HepG2 (cell line): Measurements from ENCODE around the gene PRKCE. TPM values are rescaled to one million over a fixed set of nuclear protein-coding genes. Genes with fewer than 3 reads are reported as not detected.

ENCODE experiments used
- ATAC-seq: fragments of 200-7000 bp; cut with Tn5 transposase; 3 replicates; pipeline ENCODE4 v1.9.1; 2020; ENCODE audit warnings: mild to moderate bottlenecking, moderate library complexity
- BruUV-seq: library from RNA; stranded (reverse); fragments of 400-500 nt; replicated peaks from 2 replicates; lab custom pipeline; 2021; lab: Mats Ljungman, UMichigan
- CTCF ChIA-PET: fragments of 300-600 bp; formaldehyde crosslinking; extraction: SDS; loops from one replicate; lab custom pipeline; 2021; ENCODE audit warnings: low total read pairs, inconsistent platforms, low intra/inter-chr PET ratio; lab: Yijun Ruan, JAX
- POLR2A ChIA-PET: fragments of 350-600 bp; sonication (Branson Sonifier 250); formaldehyde crosslinking; loops from one replicate; lab custom pipeline; 2020; ENCODE audit warnings: antibody characterized with exemption, inconsistent platforms; lab: Yijun Ruan, JAX
- DNase-seq: peaks from one replicate; pipeline ENCODE4 v3.0.0-alpha.2; 2015; ENCODE audit warnings: low spot score
- FAIRE-seq: peaks from 3 replicates; lab custom pipeline; 2011; peaks lifted over from hg19 to GRCh38; lab: Jason Lieb, UNC
- H2AFZ ChIP-seq: one replicate; pipeline ENCODE4 v1.6.1; 2011; ENCODE audit warnings: low read length, inconsistent platforms
- H3K27ac ChIP-seq: fragments of 300-600 bp; 3 replicates; pipeline ENCODE4 v1.8.0; 2011; ENCODE audit warnings: mixed run types, mild to moderate bottlenecking, mixed read lengths, low read length, inconsistent platforms; ENCODE audit not compliant: insufficient read depth; ENCODE audit errors: extremely low read length
- H3K27me3 ChIP-seq, 2 experiments: fragments of 200-600 bp in 1 of 2; 2 replicates in 1 of 2; 3 replicates in 1 of 2; pipeline versions ENCODE4 v1.6.0 to v1.8.0; 2011; ENCODE audit warnings: low read length in 2 of 2, mild to moderate bottlenecking in 2 of 2, moderate library complexity in 2 of 2, inconsistent platforms in 1 of 2; ENCODE audit not compliant: insufficient read depth in 2 of 2, control insufficient read depth in 1 of 2
- H3K36me3 ChIP-seq, 2 experiments: fragments of 200-600 bp in 1 of 2; replicated peaks in 1 of 2; 2 replicates in 1 of 2; 3 replicates in 1 of 2; pipeline versions ENCODE4 v1.5.1 to v1.8.0; 2011; ENCODE audit warnings: low read length in 2 of 2, inconsistent platforms in 1 of 2; ENCODE audit not compliant: insufficient read depth in 2 of 2, control insufficient read depth in 1 of 2
- H3K4me1 ChIP-seq: 2 replicates; pipeline ENCODE4 v1.5.1; 2012; ENCODE audit warnings: low read length, inconsistent platforms; ENCODE audit not compliant: insufficient read depth
- H3K4me2 ChIP-seq: 2 replicates; pipeline ENCODE4 v1.6.0; 2011; ENCODE audit warnings: low read depth, low read length, inconsistent platforms
- H3K4me3 ChIP-seq, 3 experiments: fragments of 200-600 bp in 1 of 3; sonication (generic), shearing (Covaris generic) in 1 of 3; replicated peaks in 1 of 3; 2 replicates each; pipeline ENCODE4 v1.5.1; 2011 to 2016; ENCODE audit warnings: low read length in 3 of 3, inconsistent platforms in 2 of 3, low read depth in 2 of 3, mild to moderate bottlenecking in 2 of 3, control low read depth in 1 of 3, mixed read lengths in 1 of 3; ENCODE audit not compliant: insufficient read depth in 1 of 3
- H3K79me2 ChIP-seq: one replicate; pipeline ENCODE4 v1.6.1; 2011; ENCODE audit warnings: low read length, inconsistent platforms; ENCODE audit not compliant: insufficient read depth
- H3K9ac ChIP-seq: 2 replicates; pipeline ENCODE4 v1.6.0; 2011; ENCODE audit warnings: mild to moderate bottlenecking, low read depth, low read length, inconsistent platforms; ENCODE audit not compliant: insufficient read depth
- H3K9me3 ChIP-seq: 2 replicates; pipeline ENCODE4 v1.5.1; 2012; ENCODE audit warnings: mild to moderate bottlenecking, low read length
- H4K20me1 ChIP-seq: 2 replicates; pipeline ENCODE4 v1.6.0; 2011; ENCODE audit warnings: inconsistent platforms, mild to moderate bottlenecking, low read length, moderate library complexity; ENCODE audit not compliant: insufficient read depth
- TOE1 ChIP-seq: sonication (generic); formaldehyde crosslinking; IDR thresholded peaks from 2 replicates; pipeline ENCODE4 v1.4.0; 2020; ENCODE audit warnings: mild to moderate bottlenecking, missing genetic modification reagents
- ZNF768 ChIP-seq: sonication (generic); formaldehyde crosslinking; IDR thresholded peaks from 2 replicates; pipeline ENCODE4 v1.4.0; 2020; ENCODE audit warnings: missing genetic modification reagents
- WGBS: methylation state at CpG from one replicate; pipeline ENCODE4 v1.1.6; 2017; ENCODE audit warnings: low lambda C conversion rate; 5-methylcytosine and 5-hydroxymethylcytosine counted together
- in situ Hi-C: cut with HindIII; loops from 2 replicates; pipeline ENCODE4 v1.10.0; 2017; ENCODE audit warnings: low pct_unique_long_range_greater_than_20kb; ENCODE audit not compliant: extremely low pct_ligation_motif_present
- intact Hi-C: fragments of 100-400 bp; cut with micrococcal nuclease; formaldehyde crosslinking; loops from one replicate; pipeline ENCODE4 v1.10.0; 2022; ENCODE audit not compliant: unreplicated experiment
- polyA plus RNA-seq, 8 experiments: library from polyadenylated mRNA; depleted of rRNA in 3 of 8; stranded (reverse) in 7 of 8; unstranded in 1 of 8; fragments of >200 nt; fragmentation: Illumina TruSeq in 4 of 8; extraction: Trizol in 4 of 8; gene quantifications; 2 replicates each; pipeline versions ENCODE4 v1.2.1 to v1.2.3, GENCODE V29; 2011 to 2016; ENCODE audit warnings: low read depth in 4 of 8, missing spikeins in 1 of 8, mixed read lengths in 1 of 8; ENCODE audit not compliant: insufficient read depth in 1 of 8
- total RNA-seq, 5 experiments: library from RNA; depleted of rRNA; stranded (reverse); fragments of >200 nt; fragmentation: Illumina TruSeq; extraction: Trizol; gene quantifications; 2 replicates each; pipeline ENCODE4 v1.2.3, GENCODE V29; 2016; ENCODE audit warnings: low read depth in 1 of 5
- TF ChIP-seq, protein P1 (sequence below): sonication (generic); formaldehyde crosslinking; IDR thresholded peaks from 2 replicates; pipeline ENCODE4 v1.4.0; 2020; ENCODE audit warnings: mild to moderate bottlenecking, missing genetic modification reagents, borderline replicate concordance
- TF ChIP-seq, protein P2 (sequence below): sonication (generic); formaldehyde crosslinking; IDR thresholded peaks from 2 replicates; pipeline ENCODE4 v1.5.1; 2020; ENCODE audit warnings: mild to moderate bottlenecking, missing genetic modification reagents, borderline replicate concordance

The PRKCE gene
- total and polyA plus RNA-seq, 2 of the 13 experiments (the other 11 are each of a cell fraction or from before 2014, with no cell fraction given), result 1.0 to 3.9 TPM

DNA sequence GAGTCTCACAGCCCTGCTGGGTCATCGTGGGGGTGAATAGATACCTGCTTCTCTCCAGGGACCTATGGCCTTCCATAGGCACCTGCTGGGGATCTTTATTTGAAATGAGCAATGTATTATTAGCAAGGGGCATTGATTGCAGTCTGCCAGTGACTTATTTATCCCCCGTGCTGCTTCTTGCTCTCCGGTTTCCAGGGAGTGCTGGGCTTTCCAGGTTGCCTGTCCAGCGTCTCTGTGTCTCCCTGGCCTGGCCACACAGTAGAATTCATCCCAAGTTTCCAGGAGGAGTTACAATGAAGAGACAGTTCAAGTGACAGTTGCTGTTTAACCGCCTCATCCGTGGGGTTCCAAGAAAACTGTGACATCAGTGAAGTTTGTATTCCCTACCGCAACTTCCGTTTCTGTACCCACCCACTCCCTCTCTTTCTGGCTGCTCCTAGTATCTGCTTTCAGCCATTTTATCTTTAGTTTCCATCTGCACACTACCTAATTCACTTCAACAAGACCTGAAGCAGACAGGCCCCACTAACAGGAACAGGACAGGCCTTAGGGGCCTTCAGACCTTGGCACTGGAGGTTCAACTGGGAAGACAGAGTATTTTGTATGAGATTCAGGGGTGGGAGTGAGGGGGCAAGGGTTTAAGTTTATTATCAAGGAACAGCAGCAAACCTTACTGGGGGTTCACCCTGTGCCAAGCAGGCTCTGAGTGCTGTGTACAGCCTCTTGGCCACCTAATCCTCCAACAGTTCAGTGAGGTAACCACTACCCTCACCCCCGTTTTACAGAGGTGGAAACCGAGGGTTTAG, 134.8 kb downstream of the PRKCE start:
- TF ChIP-seq TOE1 (CRISPR knock-in tag), result no peak
- peak; percentile 52; the same call in 1 of the 2 replicates for TF ChIP-seq ZNF768 (CRISPR knock-in tag)
- TF ChIP-seq, protein P1, sequence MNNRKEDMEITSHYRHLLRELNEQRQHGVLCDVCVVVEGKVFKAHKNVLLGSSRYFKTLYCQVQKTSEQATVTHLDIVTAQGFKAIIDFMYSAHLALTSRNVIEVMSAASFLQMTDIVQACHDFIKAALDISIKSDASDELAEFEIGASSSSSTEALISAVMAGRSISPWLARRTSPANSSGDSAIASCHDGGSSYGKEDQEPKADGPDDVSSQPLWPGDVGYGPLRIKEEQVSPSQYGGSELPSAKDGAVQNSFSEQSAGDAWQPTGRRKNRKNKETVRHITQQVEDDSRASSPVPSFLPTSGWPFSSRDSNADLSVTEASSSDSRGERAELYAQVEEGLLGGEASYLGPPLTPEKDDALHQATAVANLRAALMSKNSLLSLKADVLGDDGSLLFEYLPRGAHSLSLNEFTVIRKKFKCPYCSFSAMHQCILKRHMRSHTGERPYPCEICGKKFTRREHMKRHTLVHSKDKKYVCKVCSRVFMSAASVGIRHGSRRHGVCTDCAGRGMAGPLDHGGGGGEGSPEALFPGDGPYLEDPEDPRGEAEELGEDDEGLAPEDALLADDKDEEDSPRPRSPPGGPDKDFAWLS (CRISPR knock-in tag), result no peak
- TF ChIP-seq, protein P2, sequence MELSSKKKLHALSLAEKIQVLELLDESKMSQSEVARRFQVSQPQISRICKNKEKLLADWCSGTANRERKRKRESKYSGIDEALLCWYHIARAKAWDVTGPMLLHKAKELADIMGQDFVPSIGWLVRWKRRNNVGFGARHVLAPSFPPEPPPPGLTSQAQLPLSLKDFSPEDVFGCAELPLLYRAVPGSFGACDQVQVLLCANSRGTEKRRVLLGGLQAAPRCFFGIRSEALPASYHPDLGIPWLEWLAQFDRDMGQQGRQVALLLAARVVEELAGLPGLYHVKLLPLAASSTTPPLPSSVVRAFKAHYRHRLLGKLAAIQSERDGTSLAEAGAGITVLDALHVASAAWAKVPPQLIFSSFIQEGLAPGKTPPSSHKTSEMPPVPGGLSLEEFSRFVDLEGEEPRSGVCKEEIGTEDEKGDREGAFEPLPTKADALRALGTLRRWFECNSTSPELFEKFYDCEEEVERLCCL (CRISPR knock-in tag), result no peak
- no peak overlapping the region for H2AFZ ChIP-seq
- POLR2A ChIA-PET, result no interaction called here
- WGBS, result 53% methylated on average over 9 of the region's 10 CpGs
- no peaks in the 10 kb centered on the region for H3K36me3 ChIP-seq
- in situ Hi-C loops, result no loop called here
- BruUV-seq, result no TSS peak
- H3K79me2 ChIP-seq, result no peaks in the 10 kb centered on the region
- no peak for FAIRE-seq
- H3K9ac ChIP-seq, result no peak overlapping the region
- H3K4me3 ChIP-seq, result no peak overlapping the region
- no peak overlapping the region for H3K4me2 ChIP-seq
- intact Hi-C loops, result no loop called here
- H3K4me1 ChIP-seq, result no peaks in the 10 kb centered on the region
- CTCF ChIA-PET, result no interaction called here
- no peaks in the 10 kb centered on the region for H3K9me3 ChIP-seq
- no peak for DNase-seq
- no peak overlapping the region for H3K27ac ChIP-seq
- H3K27me3 ChIP-seq, result no peaks in the 10 kb centered on the region
- no peaks in the 10 kb centered on the region for H4K20me1 ChIP-seq
- no peak for ATAC-seq
